ENCODE measurements around the gene CFAP20DC.
A peak's percentile ranks its signal among the peaks of the same experiment; 100 is the strongest.

The CFAP20DC gene

GRCh38 chr3:58801541-58801940 is 248.3 kb downstream of the CFAP20DC start:
- Mint-ChIP-seq H3K27ac (no peak overlapping the region), H3K36me3 (ENCODE audit: low read depth) (peaks cover 26% of the 10 kb centered on the region), H3K4me1 (peaks cover 16% of the 10 kb centered on the region), H3K4me3 (no peak overlapping the region), H3K9me3 (peaks cover 10% of the 10 kb centered on the region), H3K27me3 (ENCODE audit: low read depth, poor library complexity) (no peaks in the 10 kb centered on the region)
- TF ChIP-seq, protein P1, sequence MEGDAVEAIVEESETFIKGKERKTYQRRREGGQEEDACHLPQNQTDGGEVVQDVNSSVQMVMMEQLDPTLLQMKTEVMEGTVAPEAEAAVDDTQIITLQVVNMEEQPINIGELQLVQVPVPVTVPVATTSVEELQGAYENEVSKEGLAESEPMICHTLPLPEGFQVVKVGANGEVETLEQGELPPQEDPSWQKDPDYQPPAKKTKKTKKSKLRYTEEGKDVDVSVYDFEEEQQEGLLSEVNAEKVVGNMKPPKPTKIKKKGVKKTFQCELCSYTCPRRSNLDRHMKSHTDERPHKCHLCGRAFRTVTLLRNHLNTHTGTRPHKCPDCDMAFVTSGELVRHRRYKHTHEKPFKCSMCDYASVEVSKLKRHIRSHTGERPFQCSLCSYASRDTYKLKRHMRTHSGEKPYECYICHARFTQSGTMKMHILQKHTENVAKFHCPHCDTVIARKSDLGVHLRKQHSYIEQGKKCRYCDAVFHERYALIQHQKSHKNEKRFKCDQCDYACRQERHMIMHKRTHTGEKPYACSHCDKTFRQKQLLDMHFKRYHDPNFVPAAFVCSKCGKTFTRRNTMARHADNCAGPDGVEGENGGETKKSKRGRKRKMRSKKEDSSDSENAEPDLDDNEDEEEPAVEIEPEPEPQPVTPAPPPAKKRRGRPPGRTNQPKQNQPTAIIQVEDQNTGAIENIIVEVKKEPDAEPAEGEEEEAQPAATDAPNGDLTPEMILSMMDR (IDR thresholded peaks at IDR 0.05): no peak
- no peak for DNase-seq

DNA sequence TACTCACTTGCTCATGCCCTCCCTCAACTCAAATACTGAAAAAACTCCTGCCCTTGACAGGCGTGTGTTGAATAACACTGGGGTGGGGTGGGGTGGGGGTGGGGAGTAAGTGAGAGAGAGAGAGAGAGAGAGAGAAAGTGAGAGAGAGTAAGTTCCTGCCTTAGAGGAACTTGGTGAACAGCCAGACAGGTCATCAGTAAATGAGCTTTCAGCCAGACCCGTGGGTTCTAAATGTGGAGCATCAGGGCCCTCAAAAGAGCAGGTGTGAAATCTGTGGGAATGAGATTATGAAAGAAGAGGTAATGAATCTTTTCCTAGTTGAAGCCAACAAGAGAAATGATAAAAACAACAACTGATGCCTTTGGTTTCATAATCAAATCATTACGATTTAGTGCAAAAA is 248.9 kb downstream of the CFAP20DC start:
- H3K36me3 Mint-ChIP-seq (ENCODE audit: low read depth): peaks cover 20% of the 10 kb centered on the region
- no peak overlapping the region for H3K27ac Mint-ChIP-seq
- no peak overlapping the region for H3K4me3 Mint-ChIP-seq
- no peaks in the 10 kb centered on the region for H3K27me3 Mint-ChIP-seq (ENCODE audit: low read depth, poor library complexity)
- peaks cover 4% of the 10 kb centered on the region for H3K9me3 Mint-ChIP-seq
- DNase-seq: no peak
- peaks cover 16% of the 10 kb centered on the region for H3K4me1 Mint-ChIP-seq
- TF ChIP-seq, protein P1 (IDR thresholded peaks at IDR 0.05): no peak

GRCh38 chr3:58800032-58800431 is 249.8 kb downstream of the CFAP20DC start:
- no peaks in the 10 kb centered on the region for H3K27me3 Mint-ChIP-seq (ENCODE audit: low read depth, poor library complexity)
- H3K9me3 Mint-ChIP-seq: peaks cover 2% of the 10 kb centered on the region
- no peak for DNase-seq
- H3K27ac Mint-ChIP-seq: no peak overlapping the region
- H3K36me3 Mint-ChIP-seq (ENCODE audit: low read depth): peaks cover 16% of the 10 kb centered on the region
- peaks cover 16% of the 10 kb centered on the region for H3K4me1 Mint-ChIP-seq
- H3K4me3 Mint-ChIP-seq: no peak overlapping the region
- TF ChIP-seq, protein P1 (IDR thresholded peaks at IDR 0.05): no peak

- DNase-seq: no peak
- Mint-ChIP-seq H3K27ac (peak overlapping the region; percentile 39), H3K4me3 (no peak overlapping the region), H3K36me3 (ENCODE audit: low read depth) (peaks cover 13% of the 10 kb centered on the region), H3K27me3 (ENCODE audit: low read depth, poor library complexity) (no peaks in the 10 kb centered on the region), H3K4me1 (peaks cover 16% of the 10 kb centered on the region), H3K9me3 (no peaks in the 10 kb centered on the region)
- TF ChIP-seq, protein P1 (IDR thresholded peaks at IDR 0.05): no peak
Observed at GRCh38 chr3:58799271-58799670, 250.6 kb downstream of the CFAP20DC start.

DNA sequence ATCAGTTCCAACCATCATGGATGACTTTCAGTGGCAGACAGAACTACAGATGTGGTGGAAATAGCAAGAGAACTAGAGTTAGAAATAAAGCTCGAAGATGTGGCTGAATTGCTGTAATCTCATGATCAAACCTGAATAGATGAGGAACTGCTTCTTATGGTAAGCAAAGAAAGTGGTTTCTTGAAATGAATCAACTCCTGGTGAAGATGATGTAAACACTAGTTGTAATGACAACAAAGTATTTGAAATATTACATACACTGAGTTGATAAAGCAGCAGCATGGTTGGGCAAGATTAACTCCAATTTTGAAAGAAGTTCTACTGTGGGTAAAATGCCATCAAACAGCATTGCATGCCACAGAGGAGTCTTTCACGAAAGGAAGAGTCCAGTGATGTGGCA is 251.5 kb downstream of the CFAP20DC start:
- peaks cover 13% of the 10 kb centered on the region for H3K36me3 Mint-ChIP-seq (ENCODE audit: low read depth)
- no peak for DNase-seq
- no peaks in the 10 kb centered on the region for H3K9me3 Mint-ChIP-seq
- H3K4me3 Mint-ChIP-seq: no peak overlapping the region
- no peak overlapping the region for H3K27ac Mint-ChIP-seq
- H3K4me1 Mint-ChIP-seq: peaks cover 16% of the 10 kb centered on the region
- H3K27me3 Mint-ChIP-seq (ENCODE audit: low read depth, poor library complexity): no peaks in the 10 kb centered on the region
- TF ChIP-seq, protein P1 (IDR thresholded peaks at IDR 0.05): no peak

GRCh38 chr3:58794750-58795149 is 255.1 kb downstream of the CFAP20DC start:
- H3K36me3 Mint-ChIP-seq (ENCODE audit: low read depth): peaks cover 23% of the 10 kb centered on the region

More at GRCh38 chr3:58794750-58795149, 255.1 kb downstream of the CFAP20DC start:
- no peaks in the 10 kb centered on the region for H3K27me3 Mint-ChIP-seq (ENCODE audit: low read depth, poor library complexity)
- H3K4me3 Mint-ChIP-seq: no peak overlapping the region
- H3K4me1 Mint-ChIP-seq: peaks cover 4% of the 10 kb centered on the region
- DNase-seq: no peak
- TF ChIP-seq, protein P1 (IDR thresholded peaks at IDR 0.05): no peak
- no peaks in the 10 kb centered on the region for H3K9me3 Mint-ChIP-seq
- H3K27ac Mint-ChIP-seq: no peak overlapping the region

Data from nephron progenitor cell (in vitro differentiated cells).